ENCODE results near the gene IL1B.

GRCh38 chr2:112791019-112791418, 45.6 kb downstream of the IL1B start:
- TF ChIP-seq CTCF (IDR thresholded peaks at IDR 0.05; ENCODE audit: insufficient read depth, low read length, poor library complexity, severe bottlenecking) (no peak), EZH2phosphoT487 (conservative IDR thresholded peaks at IDR 0.05; ENCODE audit: low read length) (no peak)
